ENCODE results near the gene CD82.

CD82 gene, protein sequence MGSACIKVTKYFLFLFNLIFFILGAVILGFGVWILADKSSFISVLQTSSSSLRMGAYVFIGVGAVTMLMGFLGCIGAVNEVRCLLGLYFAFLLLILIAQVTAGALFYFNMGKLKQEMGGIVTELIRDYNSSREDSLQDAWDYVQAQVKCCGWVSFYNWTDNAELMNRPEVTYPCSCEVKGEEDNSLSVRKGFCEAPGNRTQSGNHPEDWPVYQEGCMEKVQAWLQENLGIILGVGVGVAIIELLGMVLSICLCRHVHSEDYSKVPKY

GRCh38 chr11:44565211-44565952 is at the start of gene CD82:
Gene CD82, plus strand, starts transcription at chr11:44565663. Its CDS starts 29,000 bp downstream, at chr11:44594663.
- peak; percentile 99 for DNase-seq

DNA sequence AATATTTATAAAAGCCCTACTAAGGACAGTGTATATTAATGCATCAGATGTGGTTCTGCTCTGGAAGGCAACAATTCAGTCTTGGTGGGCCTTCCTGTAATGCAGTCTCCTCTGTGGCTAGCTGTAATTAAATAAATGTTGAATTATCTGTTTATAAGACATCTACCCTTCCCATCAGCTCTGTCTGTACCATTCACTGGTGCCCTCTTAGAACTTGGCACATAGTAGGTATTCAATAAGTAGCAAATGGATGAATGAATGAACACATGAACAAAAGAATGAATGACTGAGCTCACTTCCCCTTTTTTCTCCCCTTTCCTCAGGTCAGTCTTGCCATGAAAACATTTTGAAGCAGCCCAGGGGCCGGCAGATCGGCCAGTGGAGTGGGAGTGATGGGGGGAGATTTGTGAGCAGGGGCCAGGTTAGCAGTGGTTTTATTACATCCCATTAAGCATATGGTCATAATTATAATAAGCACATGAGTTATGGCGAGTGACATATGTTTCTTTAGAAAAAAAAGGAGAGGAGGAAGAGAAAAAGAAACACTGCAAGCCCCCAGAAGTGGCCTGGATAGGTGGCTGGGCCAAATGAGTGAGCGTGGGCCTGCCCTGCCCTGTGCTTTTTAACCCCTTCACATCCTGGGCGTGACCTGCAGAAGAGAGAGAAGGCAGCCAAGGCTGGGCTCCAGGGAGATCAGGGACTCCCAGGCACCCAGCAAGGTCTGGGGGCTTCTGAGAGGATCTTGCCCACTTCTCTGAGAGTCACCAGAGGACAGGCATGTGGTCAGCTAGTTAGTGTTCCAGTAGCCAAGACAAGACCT is 48.6 kb upstream of the CD82 start:
- DNase-seq = no peak

DNA sequence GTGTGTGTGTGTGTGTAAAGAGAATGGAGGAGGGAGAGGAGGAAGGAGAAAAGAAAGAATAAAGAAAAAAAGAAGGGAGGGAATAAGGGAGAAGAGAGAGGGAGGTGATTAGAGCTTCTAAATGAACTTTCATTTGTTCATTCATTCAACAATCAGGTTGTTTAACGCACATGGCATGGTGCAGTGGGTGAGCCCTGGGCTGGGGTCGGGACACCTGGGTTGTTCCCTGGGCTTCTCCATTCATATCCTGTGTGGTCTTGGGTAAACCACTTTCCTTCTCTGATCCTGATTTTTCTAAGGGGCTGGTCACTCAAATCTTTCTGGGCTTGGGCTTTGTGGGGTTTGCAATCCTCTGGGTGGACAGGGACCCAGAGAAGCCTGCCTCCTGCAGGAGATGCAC is 47.9 kb upstream of the CD82 start:
- no peak for DNase-seq

DNA sequence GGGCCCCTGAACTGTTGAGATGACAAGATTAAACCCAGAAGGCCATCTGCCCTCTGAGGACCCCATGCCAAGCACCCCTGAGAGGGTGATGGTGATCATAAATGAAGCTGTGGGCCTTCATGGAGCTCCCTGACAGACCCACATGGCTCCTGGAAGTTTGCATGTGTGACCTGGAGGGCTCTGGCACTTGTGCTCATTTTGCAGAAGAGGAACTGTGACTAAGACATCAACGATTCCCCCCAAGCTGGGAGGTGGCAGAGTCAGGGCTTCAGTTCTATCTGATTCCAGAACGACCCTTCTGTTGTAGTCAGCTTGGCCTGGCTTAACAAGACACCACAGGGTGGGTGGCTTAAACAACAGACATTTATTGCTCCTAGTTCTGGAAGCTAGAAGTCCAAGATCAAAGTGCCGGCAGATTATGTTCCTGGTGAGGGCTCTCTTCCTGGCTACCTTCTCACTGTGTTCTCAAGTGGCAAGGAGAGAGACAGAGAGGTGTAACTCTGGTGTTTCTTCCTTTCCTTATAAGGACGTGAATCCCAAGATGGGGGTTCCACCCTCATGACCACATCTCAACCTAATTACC is 46.4 kb upstream of the CD82 start:
- no peak for DNase-seq

DNA sequence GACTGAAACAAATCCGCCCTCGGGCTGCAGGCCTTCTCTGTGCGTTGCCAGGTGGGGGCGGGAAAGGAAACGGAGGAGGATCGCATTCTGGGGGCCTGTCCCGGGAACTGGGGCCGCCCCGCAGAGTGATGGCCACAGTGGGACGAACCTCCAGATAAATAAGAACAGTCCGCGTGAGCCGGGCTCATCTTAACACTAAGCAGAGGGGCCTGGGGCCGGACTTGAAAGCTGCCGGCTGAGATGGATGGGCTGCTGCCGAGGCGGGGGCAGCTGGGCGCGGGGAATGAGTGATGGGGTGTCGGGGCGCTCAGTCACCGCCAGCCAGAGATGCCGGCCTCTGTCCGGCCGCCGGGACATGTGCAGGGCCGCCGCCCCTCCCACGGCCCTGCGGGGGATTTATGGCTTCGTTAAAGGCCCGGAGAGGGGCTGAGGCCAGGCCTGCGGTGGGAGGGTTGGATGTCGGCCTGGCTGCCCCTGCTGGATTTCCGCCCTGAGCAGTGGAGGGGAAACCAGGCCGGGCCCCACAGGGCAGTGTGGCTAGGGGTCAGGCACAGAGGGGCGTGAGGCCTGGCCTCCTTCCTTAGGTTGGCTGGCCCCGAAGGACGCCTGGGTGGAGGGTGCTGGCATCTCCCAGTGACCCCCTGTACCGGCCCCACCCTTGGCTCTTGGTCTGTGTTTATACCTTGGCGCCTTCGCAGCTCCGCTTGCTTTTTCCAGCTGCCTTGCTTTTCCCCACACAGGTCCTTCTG is 45.3 kb upstream of the CD82 start:
- DNase-seq = no peak

DNA sequence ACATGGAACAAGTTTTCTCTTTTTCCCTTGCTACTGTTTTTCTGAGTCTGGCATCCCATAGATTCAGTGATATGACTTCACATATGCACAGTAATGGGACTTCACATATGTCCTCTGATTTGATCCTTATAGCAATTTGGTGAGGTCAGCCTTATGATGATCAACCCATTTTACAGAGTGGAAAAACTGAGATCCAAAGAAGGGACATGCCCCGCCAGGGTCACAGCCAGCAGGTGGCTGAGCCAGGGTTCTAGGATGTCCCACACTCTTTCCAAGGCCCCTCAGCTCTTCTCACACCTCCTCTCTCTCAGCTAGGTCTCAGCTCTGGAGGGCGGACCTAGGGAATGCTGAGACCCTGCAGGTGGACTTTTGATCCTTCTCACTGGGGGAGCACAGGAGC is 44.3 kb upstream of the CD82 start:
- no peak for DNase-seq

DNA sequence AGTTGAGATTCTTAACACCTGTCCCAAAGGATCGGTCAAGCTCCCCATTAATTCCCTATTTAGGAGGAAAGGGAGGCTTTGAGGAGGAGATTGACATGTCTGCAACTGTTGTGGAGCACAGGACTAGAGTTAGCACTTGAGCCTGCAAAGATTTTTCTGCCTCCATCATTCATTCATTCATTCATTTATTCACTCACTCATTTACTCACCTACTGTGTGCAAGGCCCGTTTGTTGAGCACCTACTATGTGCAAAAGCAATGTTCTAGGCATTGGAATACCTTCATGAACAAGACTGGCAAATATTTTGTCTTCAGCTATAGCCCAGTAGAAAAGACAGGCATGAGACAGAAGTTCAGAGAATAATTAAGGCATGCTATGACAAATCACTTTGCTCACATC is 43.2 kb upstream of the CD82 start:
- no peak for DNase-seq

DNA sequence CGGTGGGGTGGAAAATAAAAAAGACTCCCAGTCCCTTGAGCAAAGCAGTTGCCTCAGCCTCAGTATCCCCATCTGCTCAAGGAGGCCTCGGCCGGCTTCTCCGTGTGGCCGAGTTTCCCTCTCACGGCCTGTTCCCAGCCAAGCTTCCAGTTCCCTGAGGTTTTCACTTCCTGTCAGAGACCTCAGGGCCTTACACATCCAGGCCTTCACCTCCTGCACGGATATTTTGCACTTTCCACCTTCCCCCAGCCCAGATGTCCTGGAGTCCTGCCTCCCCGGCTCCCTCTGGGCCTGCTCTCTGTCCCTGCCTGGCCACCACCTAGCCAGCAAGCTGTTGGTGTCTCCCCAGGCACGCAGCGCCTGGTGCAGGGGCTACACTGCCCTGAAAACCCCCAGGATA is 41.1 kb upstream of the CD82 start:
- DNase-seq = no peak

- DNase-seq = no peak
Measured at GRCh38 chr11:44524751-44525201, 40.7 kb upstream of the CD82 start.

- DNase-seq = no peak
Measured at GRCh38 chr11:44525473-44526252, 39.8 kb upstream of the CD82 start.

DNA sequence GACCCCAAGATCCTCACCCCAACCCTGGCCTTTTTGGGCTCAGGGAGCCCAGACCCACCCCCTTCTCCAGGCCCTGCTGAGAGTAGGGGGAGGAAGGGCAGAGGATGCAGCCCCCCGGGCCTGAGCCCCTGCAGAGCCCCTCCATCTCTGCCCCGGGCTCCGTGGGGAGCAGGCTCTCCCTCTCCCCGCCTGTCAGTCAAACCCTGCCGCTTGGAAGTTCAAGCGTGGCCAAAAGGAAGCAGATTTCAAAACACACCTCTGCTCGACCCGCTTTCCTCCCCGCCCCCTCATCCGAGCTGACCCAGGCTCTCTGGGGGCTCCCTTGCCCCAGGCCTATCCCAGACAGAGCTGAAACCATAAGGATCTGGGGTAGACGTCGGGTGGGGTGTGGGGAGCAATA is 39.0 kb upstream of the CD82 start:
- DNase-seq = no peak

- no peak for DNase-seq
Measured at GRCh38 chr11:44527476-44527875, 38.0 kb upstream of the CD82 start.

DNA sequence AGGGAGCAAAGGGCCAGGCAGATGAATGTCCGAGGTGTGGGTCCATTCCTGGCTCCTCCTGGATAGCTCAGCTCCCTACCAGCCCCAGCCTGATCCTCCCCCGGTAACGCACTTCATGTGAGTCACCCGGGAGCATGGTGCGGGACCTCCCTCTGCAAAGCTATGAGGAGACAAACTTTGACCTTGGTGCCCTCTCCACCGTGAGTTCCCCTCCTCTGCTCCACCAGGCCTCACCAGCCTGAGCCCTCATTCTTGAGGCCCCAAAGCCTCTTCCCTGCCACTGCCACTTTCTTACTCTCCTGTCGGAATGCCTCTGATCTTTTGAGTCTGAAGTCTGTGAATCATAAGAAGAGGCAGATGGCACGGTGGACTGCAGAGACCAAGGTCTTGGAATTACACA is 37.4 kb upstream of the CD82 start:
- DNase-seq = no peak

DNA sequence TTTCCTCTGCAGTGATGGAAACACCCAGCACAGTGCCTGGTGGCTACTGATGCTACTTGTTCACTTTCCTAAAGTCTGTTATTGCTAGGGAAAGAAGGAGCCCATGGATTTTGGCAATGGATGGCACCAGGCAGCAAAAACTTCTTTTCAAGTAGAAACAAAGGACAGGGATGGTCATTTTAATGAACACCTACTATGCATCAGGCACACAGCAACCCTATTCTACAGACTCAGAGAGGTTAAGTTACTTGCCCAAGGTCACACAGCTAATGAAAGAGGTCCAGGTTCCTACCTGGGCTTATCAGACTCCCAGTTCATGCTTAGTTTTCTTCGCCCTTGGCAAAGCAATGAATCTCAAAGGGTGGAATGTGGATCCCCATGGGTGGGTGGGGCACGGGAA is 36.9 kb upstream of the CD82 start:
- DNase-seq = no peak

DNA sequence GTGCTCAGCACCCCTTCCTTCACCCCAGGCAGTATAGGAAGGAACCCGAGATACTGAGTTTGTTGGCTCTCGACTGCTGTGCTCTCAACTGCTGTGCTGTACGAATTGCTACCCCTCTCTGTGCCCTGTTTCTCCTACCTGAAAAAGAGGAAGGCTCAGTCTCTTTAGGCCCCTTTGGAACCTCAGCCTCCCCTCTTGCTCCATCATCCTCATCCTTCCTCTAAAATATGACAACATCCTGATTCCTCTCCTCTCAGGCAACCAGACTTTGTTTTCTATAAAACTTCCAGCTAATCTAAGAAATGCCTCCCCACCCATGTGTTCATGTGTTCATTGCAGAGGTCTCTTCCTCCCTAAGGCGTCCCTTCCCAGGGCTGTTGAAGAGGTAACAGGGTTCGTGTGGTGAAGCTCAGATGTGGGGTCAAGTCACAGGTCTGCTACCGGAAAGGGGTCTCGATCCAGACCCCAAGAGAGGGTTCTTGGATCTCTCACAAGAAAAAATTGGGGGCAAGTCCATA is 35.5 kb upstream of the CD82 start:
- DNase-seq = no peak

DNA sequence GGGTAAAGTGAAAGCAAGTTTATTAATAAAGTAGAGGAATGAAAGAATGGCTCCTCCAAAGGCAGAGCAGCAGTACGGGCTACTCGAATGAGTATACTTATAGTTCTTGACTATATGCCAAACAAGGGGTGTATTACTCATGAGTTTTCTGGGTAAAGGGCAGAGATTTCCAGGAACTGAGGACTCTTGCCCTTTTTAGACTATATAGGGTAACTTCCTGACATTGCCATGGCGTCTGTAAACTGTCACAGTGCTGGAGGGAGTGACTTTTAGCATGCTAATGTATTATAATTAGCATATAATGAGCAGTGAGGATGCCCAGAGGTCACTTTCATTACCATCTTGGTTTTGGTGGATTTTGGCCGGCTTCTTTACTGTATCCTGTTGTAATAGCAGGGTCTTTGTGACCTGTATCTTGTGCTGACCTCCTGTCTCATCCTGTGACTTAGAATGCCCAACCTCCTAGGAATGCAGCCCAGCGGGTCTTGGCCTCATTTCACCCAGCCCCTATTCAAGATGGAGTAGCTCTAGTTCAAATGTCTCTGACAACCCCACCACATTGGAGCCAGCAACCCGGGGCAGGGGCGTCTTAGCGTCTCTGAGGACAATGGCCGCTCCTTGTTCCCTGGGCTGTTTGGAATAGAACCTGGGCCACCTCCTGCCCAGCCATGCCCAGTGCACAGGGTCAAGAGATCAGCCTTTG is 34.9 kb upstream of the CD82 start:
- DNase-seq = peak; percentile 49

DNA sequence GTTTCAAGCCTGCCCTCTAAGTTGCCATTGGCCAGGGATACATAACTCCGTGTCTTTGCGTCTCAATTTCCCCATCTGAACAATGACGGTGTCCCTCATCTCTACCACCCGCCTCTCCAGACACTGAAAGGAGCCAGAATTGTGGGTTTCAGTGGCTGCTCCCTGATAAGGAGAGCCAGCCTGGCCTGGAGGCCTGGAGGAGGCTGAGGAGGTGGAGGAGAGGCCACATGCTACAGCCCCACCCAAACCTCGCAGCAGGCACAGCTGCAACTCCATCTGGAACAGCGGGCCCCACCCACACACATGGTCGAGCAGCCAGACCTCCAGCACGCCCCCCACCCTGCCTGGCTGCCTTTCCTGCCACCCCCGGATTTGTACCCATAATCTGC is 34.4 kb upstream of the CD82 start:
- DNase-seq = no peak

- no peak for DNase-seq
Measured at GRCh38 chr11:44531636-44532035, 33.8 kb upstream of the CD82 start.

DNA sequence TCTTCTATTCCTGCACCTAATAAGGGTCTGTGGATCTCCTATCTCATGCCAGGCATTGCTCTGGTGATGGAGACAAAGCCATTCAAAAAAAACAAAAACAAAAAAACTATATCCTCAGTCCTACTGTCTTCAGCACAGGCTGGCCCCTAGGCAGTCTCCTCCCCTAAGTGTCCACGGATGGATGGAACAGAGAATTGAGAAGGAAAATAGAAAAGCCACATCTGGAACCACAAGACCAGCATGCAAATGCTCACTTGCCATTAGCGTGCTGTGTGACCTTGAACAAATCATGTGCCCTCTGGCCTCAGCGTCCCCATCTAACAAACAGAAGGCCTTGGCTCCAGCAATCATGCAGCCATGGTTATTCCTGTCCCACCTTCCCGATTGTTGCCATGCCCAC is 32.7 kb upstream of the CD82 start:
- no peak for DNase-seq

DNA sequence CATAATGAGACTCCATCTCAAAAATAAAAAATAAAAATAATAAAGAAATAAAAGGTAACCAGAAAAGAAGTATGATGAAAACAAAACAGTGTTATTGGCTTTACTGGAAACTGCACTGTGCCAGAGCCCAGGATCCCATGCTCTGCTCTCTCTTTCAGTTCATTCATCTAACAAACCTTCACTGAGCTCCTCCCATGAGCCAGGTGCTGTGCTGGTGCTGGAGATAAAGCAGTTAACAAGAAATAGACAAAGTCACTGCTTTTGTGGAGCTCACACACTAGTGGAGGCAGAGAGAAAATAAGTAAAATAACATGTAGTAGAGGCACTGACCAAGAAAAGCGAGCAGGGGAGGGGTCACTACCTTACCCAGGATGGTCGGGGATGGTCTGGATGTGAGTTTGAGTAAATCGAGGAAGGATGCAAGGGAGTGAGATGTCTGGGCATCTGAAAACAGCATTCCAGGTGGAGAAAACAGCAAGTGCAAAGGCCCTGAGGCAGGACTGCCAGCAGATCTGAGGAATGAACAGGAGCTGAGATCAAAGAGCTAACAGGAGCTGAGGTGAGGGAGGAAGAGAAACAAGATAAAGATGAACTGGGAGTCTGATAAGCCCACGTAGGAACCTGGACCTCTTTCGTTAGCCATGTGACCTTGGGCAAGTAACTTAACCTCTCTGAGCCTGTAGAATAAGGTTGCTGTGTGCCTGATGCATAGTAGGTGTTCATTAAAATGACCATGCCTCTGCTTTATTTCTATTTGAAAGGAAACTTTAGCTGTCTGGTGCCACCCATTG is 31.3 kb upstream of the CD82 start:
- DNase-seq = no peak
